H4 (cell line): ENCODE data around the gene PACRGL. TPM values are rescaled to one million over a fixed set of nuclear protein-coding genes. Genes with fewer than 3 reads are reported as not detected.
"Not testable (repeated sequence)": the region's sequence is repeated elsewhere in the genome, so short reads cannot be mapped to it uniquely, and the experiment has no call there.

ENCODE experiments used
- DNase-seq: peaks from one replicate; pipeline ENCODE4 v3.0.0-alpha.2; 2015; ENCODE audit warnings: low spot score
- total RNA-seq: library from RNA; depleted of rRNA; stranded (reverse); fragments of >200 nt; shearing (Covaris generic); gene quantifications from 2 replicates; pipeline ENCODE4 v1.2.3, GENCODE V29; 2014

Gene PACRGL
- total RNA-seq, 1 experiment from 2014 or later, result 42.9 TPM

DNA sequence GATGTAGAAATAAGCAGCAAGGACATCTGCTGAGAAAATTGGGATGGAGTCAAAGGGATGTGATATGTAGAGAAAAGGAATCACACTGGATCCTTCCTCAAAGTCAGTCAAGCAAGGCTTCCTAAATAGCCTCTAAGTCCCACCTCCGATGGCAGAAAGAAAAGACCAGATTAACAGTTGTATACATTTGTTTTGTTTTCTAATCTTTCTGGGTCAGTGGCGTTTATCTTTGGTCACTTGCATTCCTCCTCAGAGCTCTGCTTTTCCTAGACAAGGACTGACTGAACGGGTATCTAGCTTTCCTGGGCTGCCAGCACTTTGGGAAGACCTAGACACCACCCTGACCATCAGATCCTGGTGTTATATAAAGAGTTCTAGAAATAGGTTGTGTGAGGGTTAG is 23.2 kb downstream of the PACRGL start:
- no peak for DNase-seq

DNA sequence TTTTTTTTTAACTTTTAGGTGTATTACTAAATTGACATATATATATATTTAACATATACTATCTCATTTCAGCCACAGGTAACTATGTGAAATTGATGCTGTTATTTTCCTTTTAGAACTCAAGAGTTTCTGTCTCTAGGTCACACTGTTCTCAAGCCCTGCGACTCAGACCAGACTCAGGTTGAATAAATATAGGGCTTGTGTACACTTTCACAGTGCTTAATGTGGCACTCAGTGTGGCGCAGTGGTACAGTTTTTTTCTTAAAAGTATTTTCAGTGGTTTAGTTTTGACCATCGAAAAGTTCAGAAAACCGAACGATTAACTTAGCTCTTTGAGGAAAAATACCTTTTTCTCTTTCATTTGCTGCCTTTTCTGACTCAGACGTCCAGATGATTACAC is 24.7 kb downstream of the PACRGL start:
- no peak for DNase-seq

DNA sequence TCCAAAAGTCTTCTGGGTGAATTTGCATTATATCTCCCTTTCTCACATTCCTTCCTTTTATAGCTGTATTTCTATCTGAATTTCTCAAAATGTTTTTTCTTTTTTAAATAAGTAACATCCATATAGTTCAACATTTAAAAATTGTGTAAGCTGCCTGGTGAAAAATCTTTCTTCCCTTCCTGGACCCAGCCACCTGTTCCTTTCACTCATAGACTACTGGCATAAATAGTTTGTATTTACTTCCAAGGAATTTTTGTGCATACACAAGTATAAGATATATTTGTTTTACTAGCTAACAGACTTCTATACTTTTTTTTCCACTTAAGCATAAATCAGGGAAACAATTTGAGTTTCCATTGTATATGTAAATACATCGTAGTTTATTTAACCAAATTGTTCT is 35.7 kb downstream of the PACRGL start:
- DNase-seq, result no peak

DNA sequence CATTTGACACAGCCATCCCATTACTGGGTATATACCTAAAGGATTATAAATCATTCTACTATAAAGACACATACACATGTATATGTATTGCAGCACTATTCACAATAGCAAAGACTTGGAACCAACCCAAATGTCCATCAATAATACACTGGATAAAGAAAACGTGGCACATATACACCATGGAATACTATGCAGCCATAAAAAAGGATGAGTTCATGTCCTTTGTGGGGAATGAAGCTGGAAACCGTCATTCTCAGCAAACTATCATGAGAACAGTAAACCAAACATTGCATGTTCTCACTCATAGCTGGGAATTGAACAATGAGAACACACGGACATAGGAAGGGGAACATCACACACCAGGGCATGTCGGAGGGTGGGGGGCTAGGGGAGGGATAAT is 45.7 kb downstream of the PACRGL start:
- DNase-seq, result not testable (repeated sequence)

DNA sequence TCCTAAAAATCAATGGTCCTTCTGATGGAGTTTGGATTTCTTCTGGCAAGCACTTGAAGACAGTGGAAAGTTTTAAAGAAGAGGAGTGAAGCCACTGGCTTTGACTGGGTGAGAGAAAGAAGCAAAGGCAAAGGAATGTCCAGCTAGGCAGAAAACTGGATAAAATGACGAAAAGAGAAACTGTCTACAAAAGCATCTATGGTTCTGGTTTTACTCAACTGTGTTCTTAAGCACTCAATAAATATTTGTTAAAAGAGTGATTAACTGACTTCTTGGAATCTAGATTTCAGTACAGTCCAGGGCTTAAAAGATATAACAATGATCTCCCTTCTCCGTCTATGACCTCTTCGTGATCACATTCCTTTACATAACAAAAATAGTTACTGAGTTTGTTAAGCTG is 52.4 kb downstream of the PACRGL start:
- DNase-seq, result no peak

GRCh38 chr4:20754036-20754435 is 53.8 kb downstream of the PACRGL start:
- no peak for DNase-seq

DNA sequence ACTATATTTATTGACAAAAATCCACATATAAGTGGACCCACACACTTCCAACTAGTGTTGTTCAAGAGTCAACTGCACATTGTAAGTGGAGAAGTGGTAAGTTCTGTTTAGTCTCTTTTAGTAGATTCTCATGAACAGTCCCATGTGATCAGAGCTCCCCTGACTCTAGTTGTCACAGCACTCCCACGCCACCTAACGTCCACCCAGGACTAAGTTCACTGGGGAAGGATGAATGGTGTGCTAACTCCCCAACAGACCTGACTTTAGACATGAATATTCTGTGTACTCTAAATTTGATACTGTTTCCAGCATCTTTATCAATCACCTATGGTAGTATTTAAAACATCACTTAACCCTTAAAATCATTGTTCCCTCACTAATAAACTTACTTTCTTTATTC is 59.8 kb downstream of the PACRGL start:
- DNase-seq, result no peak

DNA sequence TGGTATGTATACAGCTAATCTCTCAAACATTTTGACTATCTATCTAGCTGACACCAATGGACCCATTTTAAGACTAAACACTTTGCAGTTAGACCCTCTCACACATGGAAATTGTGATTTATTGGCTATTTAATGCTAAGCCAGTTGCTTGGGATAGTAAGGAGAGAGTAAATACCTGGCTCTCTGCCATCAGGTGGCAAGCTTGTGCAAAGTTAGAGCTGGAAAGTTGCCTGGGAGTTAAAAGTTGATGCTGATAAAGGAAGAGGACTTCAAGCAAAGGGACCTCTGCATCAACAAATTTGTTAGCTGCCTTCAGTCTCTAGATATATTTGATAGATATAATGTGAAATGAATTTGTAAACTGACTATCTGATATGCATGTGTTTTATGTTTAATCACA is 61.1 kb downstream of the PACRGL start:
- DNase-seq, result no peak

GRCh38 chr4:20761826-20762225 is 61.6 kb downstream of the PACRGL start:
- DNase-seq, result no peak

DNA sequence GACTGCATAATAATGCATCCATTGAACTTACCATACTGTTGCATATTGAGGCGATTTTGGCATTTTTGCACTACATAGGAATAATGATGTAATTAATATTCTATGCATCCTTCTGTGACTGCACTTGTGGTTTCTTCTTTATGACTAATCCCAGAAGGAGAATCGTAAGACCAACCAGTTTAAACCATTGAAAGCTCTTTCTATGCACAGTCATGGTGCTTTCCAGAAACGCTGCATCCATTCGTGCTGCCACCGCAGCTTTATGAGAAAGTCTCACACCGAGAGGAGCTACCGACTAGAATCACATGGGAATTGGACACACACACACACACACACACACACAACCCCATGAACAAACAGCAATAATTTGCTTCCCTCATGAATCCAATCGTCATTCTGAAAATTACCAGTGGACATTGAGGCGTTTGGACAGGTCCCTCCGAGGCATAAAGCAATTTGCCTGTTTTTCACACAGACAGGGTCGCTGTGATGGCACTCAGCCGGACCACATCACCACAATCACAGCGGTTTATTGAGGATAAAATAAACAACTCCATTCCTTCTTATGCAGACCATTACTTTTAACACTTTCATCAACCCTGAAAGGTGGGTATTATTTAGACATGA is 64.2 kb downstream of the PACRGL start:
- peak; percentile 29 for DNase-seq

DNA sequence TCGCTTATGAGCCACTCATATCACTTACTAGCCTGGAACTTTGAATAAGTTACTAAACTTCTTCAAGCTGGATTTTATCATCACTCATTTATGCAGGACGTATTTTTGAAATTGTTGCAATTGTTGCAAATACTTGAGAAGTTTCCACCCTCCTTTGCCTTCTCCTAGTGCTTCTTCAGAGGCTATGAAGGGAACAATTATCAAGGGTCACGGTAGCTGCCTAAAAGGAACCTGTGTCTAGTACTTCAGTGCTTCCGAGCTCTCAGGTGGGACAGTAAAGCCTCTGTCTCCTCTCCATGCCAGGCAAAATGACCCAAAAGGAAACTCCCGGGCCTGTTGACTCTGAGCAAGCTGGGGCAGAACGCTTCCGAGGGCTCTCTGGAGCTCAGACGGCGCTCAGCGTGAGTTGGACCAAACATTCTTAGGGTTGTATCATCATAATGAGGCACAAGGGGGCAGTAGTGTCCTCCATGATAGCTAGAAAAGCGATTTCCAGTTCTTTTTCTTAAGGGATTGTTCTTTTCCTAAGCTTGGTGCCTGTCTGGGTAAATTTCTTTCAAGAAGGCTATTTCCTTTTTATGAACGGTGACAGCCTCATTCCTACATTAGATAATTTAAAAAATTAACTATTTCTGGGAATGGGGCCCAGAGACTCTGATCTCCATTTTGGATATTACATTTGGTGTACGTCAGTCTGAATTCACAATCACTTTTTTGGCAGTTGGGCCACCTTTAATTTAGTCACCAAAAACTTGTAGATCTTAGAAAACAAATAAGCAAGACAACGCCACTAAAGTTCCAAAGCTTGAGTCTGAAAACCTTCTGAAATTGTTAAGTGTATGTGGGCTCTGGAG is 73.1 kb downstream of the PACRGL start:
- DNase-seq, result peak; percentile 68

GRCh38 chr4:20778896-20779295 is 78.6 kb downstream of the PACRGL start:
- DNase-seq, result no peak

- DNase-seq, result not testable (repeated sequence)
Observed at GRCh38 chr4:20783134-20783533, 82.9 kb downstream of the PACRGL start.

GRCh38 chr4:20787940-20788665 is 87.8 kb downstream of the PACRGL start:
- DNase-seq, result no peak
